Measurements from ENCODE around the gene NUBP2. TPM values are rescaled to one million over a fixed set of nuclear protein-coding genes. Genes with fewer than 3 reads are reported as not detected.

NUBP2 gene
- total and polyA plus RNA-seq, 10 of the 15 experiments (the other 5 are each of a cell fraction or from before 2014, with no cell fraction given), result 1.9 to 129 (median 51.7) TPM

- BruUV-seq (replicated peaks), result no TSS peak
- Histone ChIP-seq H3K4me2 (ENCODE audit: control insufficient read depth, insufficient read depth) (no peak overlapping the region), H3K9me3 (replicated peaks; ENCODE audit: control insufficient read depth, insufficient read depth, low read length) (no peaks in the 10 kb centered on the region), H3K9ac (ENCODE audit: control insufficient read depth, insufficient read depth, low read length) (no peak overlapping the region), H2AFZ (ENCODE audit: control insufficient read depth, low read depth, low read length) (no peak overlapping the region), H3K79me2 (ENCODE audit: control insufficient read depth, insufficient read depth, low read length) (peaks cover 19% of the 10 kb centered on the region), H3K4me3 (no peak overlapping the region), H3K4me1 (ENCODE audit: control insufficient read depth, insufficient read depth, low read length) (peaks cover 4% of the 10 kb centered on the region), H3K36me3 (ENCODE audit: control insufficient read depth in 2 of 2, insufficient read depth in 2 of 2, low read length in 1 of 2) (peaks cover 0 to 27% of the 10 kb centered on the region in 2 experiments; a peak in 3 of 4 replicates), H3K27ac (ENCODE audit: control insufficient read depth, insufficient read depth) (no peak overlapping the region), H3K27me3 (replicated peaks in 1 of 2; ENCODE audit: control insufficient read depth in 2 of 2, insufficient read depth in 2 of 2, low read length in 1 of 2) (no peaks in the 10 kb centered on the region), H4K20me1 (ENCODE audit: control insufficient read depth, insufficient read depth) (no peaks in the 10 kb centered on the region)
- CTCF ChIA-PET, result no interaction called here
- TF ChIP-seq POLR2AphosphoS5 (IDR thresholded peaks at IDR 0.05; ENCODE audit: low read length) (peak; percentile 13; the same call in 1 of the 2 replicates), RB1 (IDR thresholded peaks at IDR 0.05; ENCODE audit: borderline replicate concordance) (no peak)
- WGBS (ENCODE audit: insufficient coverage, insufficient replicate concordance, low lambda C conversion rate, missing lambda C conversion rate), result 96% methylated on average over 41 of the region's 42 CpGs
- intact Hi-C loops (cut with micrococcal nuclease; ENCODE audit: unreplicated experiment) (no loop called here), in situ Hi-C loops (cut with MboI) (no loop called here)
- no peak for FAIRE-seq
- DNase-seq (ENCODE audit: low read depth, low spot score), result no peak
- ATAC-seq, result no peak
- RAD21 ChIA-PET (ENCODE audit: unreplicated experiment), result no interaction called here
- POLR2A ChIA-PET, result no interaction called here
- SMC1A ChIA-PET (ENCODE audit: uncharacterized antibody, unreplicated experiment), result no interaction called here
Observed at GRCh38 chr16:1767116-1767994, 15.4 kb upstream of the NUBP2 start.

- intact Hi-C loops (cut with micrococcal nuclease; ENCODE audit: unreplicated experiment), result no loop called here
- SMC1A ChIA-PET (ENCODE audit: uncharacterized antibody, unreplicated experiment), result no interaction called here
- peaks cover 0 to 25% of the 10 kb centered on the region in 2 experiments; a peak in 3 of 4 replicates for H3K36me3 ChIP-seq (ENCODE audit: control insufficient read depth in 2 of 2, insufficient read depth in 2 of 2, low read length in 1 of 2)
- TF ChIP-seq SUZ12 (IDR thresholded peaks at IDR 0.05; ENCODE audit: unreplicated experiment) (no peak), HDGF (IDR thresholded peaks at IDR 0.05) (no peak), PBX3 (IDR thresholded peaks at IDR 0.05; ENCODE audit: insufficient replicate concordance, low read depth, low read length) (no peak), POLR2A (IDR thresholded peaks at IDR 0.05; ENCODE audit: low read depth, low read length) (peak; percentile 63)
- H3K27ac ChIP-seq (ENCODE audit: control insufficient read depth, insufficient read depth), result no peak overlapping the region
- WGBS (ENCODE audit: insufficient coverage, insufficient replicate concordance, low lambda C conversion rate, missing lambda C conversion rate), result 95% methylated on average over 27 of the region's 41 CpGs
- ATAC-seq (no peak), DNase-seq (ENCODE audit: low read depth, low spot score) (no peak), FAIRE-seq (no peak)
- peaks cover 4% of the 10 kb centered on the region for H3K4me1 ChIP-seq (ENCODE audit: control insufficient read depth, insufficient read depth, low read length)
- no peak overlapping the region for H3K4me2 ChIP-seq (ENCODE audit: control insufficient read depth, insufficient read depth)
- POLR2A ChIA-PET, result no interaction called here
- H4K20me1 ChIP-seq (ENCODE audit: control insufficient read depth, insufficient read depth), result no peaks in the 10 kb centered on the region
- in situ Hi-C loops (cut with MboI), result no loop called here
- no peak overlapping the region for H3K9ac ChIP-seq (ENCODE audit: control insufficient read depth, insufficient read depth, low read length)
- H3K9me3 ChIP-seq (replicated peaks; ENCODE audit: control insufficient read depth, insufficient read depth, low read length), result no peaks in the 10 kb centered on the region
- RAD21 ChIA-PET (ENCODE audit: unreplicated experiment), result interaction anchor here (1.3 kb wide), 1 partner anchor 14 kb away, joined by 3 read pairs; the partner anchor contains the start of genes NUBP2 and SPSB3
- no TSS peak for BruUV-seq (replicated peaks)
- no peaks in the 10 kb centered on the region for H3K27me3 ChIP-seq (replicated peaks in 1 of 2; ENCODE audit: control insufficient read depth in 2 of 2, insufficient read depth in 2 of 2, low read length in 1 of 2)
- CTCF ChIA-PET, result no interaction called here
- peaks cover 27% of the 10 kb centered on the region for H3K79me2 ChIP-seq (ENCODE audit: control insufficient read depth, insufficient read depth, low read length)
- H2AFZ ChIP-seq (ENCODE audit: control insufficient read depth, low read depth, low read length), result no peak overlapping the region
- no peak overlapping the region for H3K4me3 ChIP-seq
Observed at GRCh38 chr16:1768061-1768766, 14.5 kb upstream of the NUBP2 start.
